LoVo (cell line): ENCODE results near the gene AKIP1.

ENCODE experiments used
- DNase-seq: peaks from one replicate; pipeline ENCODE4 v3.0.0-alpha.2; 2016; ENCODE audit warnings: low spot score

Gene AKIP1

DNA sequence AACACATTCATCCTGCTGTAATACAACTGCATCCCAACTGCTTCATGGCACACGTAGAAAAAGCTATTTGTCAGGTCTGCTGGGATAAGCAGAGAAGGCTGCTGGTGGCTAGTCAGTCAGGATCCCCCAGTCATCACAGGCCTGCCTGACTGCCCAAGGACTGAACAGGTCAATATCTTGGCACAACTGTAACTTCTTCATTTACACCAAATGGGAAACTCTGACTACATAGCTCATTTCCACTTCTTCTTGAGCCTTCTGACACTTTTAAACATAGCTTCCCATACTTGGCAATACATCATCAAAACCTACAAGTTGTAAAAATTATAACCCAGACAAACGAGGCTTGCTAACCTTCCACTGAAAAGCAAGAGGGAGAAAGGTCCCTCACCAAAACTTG is 50.4 kb downstream of the AKIP1 start:
- no peak for DNase-seq

DNA sequence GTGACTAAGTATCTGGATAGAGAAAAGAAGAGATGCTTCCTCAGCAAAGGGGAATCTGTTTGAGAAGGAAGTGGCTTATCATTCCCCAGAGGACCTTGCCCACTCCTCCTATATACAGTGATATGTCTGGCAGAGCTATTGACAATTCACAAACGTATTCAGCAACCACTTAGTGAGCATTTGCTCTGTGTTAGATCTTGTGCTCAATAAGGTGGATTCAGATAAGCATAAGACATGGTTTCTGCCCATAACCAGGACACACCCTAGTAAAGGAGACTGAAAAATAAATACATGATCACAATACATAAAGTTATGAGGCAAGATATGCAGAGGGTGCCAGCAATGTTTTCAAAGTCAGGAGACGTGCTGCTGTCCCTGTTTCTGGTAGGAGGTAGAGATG is 51.9 kb downstream of the AKIP1 start:
- no peak for DNase-seq

DNA sequence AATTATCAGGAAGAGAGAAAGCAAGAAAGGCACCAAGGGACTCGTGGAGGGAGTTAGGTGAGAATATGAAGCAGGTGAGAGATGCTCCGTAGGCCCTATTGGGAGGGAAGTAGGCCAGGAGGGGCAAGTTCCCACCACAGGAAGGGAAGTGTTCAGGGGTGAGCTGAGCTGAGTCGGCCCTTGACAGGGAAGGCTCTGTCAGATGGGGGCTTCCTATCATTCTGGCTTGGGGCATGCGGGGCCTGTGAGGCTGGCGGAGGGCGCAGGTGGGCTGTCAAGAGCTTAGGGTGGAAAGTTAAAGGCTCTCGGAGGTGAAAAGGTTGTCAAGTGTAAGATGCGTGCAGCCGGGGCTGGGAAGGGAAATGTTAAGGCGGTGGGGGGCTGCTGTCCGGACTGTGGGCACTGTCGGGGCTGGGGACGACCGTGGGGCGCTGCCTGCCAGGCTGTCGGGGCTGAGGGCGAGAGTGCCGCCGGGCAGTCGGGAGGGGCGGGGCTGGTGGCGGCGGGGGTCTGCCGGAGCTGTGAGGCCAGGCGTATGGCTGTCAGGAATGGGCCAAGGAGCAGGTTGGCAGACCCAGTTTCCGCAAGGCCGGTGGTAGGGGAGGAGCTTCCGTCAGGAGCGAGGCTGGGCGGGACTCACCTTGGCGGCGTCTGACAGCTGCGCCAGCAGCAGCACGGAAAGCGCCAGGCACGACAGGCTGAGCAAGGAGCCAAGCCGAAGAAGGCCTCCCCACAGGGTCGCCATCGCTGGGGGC is 52.8 kb downstream of the AKIP1 start:
- peak; percentile 79 for DNase-seq

DNA sequence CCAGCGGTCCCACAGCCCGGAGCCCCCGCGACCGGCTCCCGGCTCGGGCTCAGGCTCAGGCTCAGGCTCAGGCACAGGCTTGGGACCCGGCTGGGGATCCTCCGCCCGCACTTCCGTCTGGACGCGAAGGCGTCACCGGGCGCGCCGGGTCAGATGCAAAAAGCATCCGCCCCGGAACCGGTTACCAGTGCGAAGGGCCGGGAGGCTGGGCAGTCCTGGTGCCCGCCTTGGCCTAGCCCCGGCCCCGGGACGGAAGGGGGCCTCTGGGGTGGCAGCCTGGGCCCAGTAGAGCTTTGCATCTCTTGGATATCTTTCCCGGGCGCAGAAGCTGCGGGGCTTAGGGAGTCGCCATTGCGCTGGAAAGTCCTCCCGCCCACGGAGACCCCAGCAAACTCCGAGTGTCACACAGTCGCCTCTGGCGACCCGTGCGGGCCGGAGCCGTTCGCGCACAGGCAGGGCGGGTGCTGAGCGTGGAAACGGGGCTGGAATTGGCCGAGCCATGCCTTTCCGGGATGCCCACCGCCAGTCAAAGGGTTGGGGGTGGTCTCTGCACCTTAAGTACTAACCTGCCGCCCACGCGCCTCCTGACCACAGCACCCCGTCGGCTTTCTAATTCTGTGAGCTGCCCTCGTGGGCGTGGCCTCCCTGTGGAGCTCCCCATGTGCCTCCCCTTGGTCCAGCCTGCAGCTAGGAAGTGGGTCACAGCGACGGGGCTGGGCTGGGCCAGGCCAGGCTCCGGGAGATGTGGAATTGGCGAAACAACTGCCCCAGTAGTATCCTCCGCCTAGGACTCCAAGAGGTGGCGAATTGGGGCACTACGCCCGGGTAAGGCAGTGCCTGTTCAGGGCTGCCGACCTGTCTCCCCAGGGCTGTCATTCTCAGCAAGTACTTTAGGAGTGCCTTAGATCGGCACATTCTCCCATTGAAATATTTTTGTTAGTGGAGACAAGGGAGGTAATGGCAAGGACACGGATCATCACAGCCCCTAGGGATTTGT is 53.6 kb downstream of the AKIP1 start, which contains the start of gene TMEM9B:
TMEM9B (minus strand) TSS at position 119 of the 997 bp plus-strand sequence. CDS start 129 bp downstream, outside the sequence.
- peak; percentile 89 for DNase-seq

DNA sequence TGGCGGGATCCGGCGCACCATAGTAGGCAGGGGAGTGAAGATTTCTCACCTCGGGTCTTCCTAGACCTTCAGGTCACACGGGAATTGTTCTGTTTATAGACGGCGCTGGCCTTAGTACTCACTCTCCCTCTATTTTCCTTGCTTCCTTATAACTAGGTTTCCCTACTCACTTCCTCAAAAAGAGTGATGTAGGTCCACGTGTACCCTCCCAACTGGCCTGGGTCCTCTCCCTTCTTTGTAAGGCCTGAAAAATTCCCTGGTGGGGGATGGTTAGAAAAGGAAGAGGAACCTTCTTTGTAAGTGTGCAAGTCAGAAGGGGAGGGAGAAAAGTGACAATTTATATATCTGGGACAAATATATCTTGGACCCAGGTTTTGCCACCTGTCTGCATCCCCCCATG is 56.2 kb downstream of the AKIP1 start:
- DNase-seq: no peak
